BE2C (cell line): ENCODE measurements around the gene DAB1.

ENCODE experiments used
- DNase-seq: peaks from one replicate; pipeline ENCODE4 v3.0.0-alpha.2; 2020
- H3K27me3 ChIP-seq: fragments of 250-450 bp; sonication (Bioruptor Pico); 2 replicates; pipeline ENCODE4 v1.5.1; 2020; ENCODE audit warnings: mild to moderate bottlenecking
- H3K36me3 ChIP-seq: fragments of 250-450 bp; sonication (Bioruptor Pico); 2 replicates; pipeline ENCODE4 v1.5.1; 2020; ENCODE audit warnings: mild to moderate bottlenecking
- H3K4me1 ChIP-seq: fragments of 250-450 bp; sonication (Bioruptor Pico); 2 replicates; pipeline ENCODE4 v1.5.1; 2020
- H3K4me3 ChIP-seq: 2 replicates; pipeline ENCODE4 v1.5.1; 2011; ENCODE audit warnings: low read depth, low read length
- H3K9me3 ChIP-seq: fragments of 250-450 bp; sonication (Bioruptor Pico); 2 replicates; pipeline ENCODE4 v1.5.1; 2020
- CTCF ChIP-seq: IDR thresholded peaks from 2 replicates; pipeline ENCODE4 v1.5.1; 2012; ENCODE audit warnings: mild to moderate bottlenecking, low read depth, low read length

The DAB1 gene

DNA sequence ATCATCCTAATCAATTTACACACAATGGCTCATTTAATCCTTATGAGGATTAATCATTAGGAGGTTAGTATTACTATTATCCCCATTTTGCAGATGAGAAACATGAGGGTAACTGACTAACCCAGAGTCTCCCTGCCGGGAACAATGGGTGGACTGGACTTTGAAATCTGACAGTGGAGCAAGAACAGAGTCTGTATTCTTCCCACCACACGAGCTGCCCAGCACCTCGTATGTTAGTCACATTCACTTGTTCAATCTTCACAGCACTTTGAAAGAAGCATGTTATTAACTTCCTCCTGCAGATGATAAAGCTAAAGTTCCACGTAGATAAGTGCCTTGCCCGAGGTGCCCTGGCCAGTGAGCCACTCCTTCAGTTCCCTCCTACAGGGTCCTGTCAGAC is 470.5 kb downstream of the DAB1 start:
- Histone ChIP-seq H3K4me3 (no peak overlapping the region), H3K27me3 (no peaks in the 10 kb centered on the region), H3K9me3 (no peaks in the 10 kb centered on the region), H3K36me3 (no peaks in the 10 kb centered on the region), H3K4me1 (peaks cover 8% of the 10 kb centered on the region; the same call in 1 of the 2 replicates)
- DNase-seq = no peak
- no peak for TF ChIP-seq CTCF

GRCh38 chr1:56952501-56952900 is 471.4 kb downstream of the DAB1 start:
- no peaks in the 10 kb centered on the region for H3K9me3 ChIP-seq
- DNase-seq = no peak
- no peaks in the 10 kb centered on the region for H3K36me3 ChIP-seq
- peaks cover under 1% of the 10 kb centered on the region; the same call in 1 of the 2 replicates for H3K4me1 ChIP-seq
- no peaks in the 10 kb centered on the region for H3K27me3 ChIP-seq
- no peak overlapping the region for H3K4me3 ChIP-seq
- no peak for TF ChIP-seq CTCF

DNA sequence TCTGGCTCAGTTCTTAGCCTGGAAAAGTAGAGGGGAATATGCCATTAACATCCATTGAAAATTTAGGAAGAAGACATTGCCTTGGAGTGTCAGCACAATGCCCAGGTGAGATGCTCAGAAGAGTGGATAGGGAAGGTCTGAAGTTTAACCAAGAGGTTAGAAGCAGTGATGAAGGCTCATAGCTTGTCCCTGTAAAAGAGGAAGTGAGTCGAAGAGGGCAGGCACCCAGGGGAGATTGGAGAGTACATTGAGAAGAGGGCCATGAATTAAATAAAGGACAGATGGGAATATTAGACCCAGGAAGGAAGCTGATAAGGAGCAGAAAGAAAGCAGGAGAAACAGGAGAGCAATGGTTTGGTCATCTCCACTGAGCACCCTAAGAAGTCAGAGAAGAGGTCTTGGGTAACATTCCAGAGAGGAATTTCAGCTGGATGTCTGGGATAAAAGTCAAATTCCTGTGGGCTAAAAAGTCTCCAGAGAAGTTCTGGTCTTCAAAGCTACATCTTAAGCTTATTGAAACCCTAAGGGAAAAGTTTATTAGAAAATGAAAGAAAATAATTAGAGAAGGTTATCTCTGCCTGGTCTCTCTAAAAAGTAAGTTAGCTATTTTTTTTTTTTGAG is 475.3 kb downstream of the DAB1 start:
- Histone ChIP-seq H3K4me1 (no peaks in the 10 kb centered on the region), H3K36me3 (no peaks in the 10 kb centered on the region), H3K27me3 (no peaks in the 10 kb centered on the region), H3K4me3 (no peak overlapping the region), H3K9me3 (no peaks in the 10 kb centered on the region)
- no peak for TF ChIP-seq CTCF
- DNase-seq = no peak
